CD4-positive, alpha-beta T cell treated with Interleukin-4 for 4 hours (primary cell): ENCODE measurements around the gene CACNA1C.
"Not testable (repeated sequence)": the region's sequence is repeated elsewhere in the genome, so short reads cannot be mapped to it uniquely, and the experiment has no call there.

Experiments
- DNase-seq: peaks from one replicate; pipeline ENCODE4 v3.0.0-alpha.2; 2020

Gene CACNA1C

DNA sequence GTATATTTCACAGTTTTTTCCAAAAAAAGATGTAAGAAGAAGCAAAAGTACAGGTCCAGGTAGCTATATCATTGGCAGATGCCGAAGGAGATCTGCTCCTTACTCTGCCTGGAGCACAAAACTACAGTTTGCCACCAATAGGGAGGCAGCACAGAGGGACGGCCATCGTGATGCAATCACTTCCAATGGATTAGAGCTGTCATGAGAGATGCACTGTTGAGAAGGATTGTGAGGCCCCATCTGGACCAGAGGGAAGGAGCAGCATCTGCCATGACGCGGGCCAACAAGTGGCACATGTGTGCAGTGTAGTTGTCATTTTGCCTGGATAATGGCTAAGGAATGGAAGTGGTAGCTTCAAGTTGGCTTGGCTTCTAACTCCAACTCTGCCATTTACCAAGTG, 423.2 kb downstream of the CACNA1C start:
- DNase-seq, result no peak

DNA sequence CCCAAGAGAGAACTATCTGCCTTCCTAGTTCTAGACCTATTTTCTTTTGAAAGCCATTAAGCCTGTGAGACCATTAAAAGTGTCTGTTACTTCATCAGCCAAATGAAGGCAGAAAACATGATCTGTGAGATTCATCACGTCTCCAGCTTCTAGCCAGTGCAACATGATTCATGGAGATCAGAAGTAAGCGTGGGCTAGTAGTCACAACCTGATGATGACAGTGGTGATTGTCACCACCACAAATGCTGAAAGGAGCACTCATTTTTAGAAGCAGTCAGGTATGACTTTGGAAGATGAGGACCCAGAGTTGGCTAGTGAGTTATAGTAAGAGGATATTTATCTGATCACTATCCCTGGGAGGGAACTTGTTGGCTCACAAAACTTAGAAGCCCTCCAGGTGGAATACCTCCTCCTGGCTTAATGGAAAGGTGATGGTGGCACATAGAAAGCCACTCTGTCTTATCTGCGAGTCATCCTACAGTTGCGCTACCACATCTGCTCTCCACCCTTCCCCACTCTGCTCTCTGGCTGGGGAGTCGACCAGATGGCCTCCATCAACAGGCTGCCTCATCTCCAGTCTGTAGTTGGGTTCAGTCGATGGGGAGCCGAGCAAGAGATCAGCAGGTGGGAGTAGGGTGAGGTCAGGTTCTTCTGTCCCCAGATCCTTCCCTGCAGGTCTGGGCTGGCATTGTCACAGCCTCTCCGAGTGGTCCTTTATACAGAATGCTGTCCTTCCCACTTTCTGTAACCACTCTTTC, 424.4 kb downstream of the CACNA1C start:
- DNase-seq, result no peak

DNA sequence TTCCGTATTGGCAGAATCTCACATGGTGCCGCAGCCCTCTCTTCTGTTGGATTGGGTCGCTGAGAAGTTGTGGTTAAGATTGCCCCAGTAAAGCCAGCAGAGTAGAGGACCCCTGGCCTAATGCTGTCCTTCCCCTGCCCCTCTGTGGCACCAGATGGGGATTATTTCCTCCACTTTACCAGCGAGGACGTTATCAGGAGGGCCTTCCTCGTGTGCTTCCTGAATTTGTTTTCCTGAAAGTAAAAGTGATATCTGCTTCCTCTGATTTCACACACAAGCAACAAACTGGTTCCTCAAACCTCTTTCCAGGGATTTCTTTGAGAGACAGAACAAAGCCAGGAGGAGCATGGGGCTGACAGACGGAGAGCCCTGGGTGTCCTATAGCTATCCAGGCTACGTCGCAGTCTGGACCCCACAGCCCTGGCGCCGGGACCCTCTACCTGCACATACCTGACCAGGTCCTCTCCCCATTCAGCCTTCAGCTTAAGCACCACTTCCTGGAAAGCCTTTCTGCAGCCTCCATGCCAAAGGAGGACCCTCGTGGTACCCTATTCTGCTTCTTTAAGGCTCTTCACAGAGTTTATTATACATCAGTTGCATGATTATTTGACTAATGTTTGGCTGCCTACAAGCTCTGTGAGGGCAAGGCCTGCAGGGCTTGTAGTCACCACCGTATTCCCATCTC, 427.2 kb downstream of the CACNA1C start:
- DNase-seq, result no peak

DNA sequence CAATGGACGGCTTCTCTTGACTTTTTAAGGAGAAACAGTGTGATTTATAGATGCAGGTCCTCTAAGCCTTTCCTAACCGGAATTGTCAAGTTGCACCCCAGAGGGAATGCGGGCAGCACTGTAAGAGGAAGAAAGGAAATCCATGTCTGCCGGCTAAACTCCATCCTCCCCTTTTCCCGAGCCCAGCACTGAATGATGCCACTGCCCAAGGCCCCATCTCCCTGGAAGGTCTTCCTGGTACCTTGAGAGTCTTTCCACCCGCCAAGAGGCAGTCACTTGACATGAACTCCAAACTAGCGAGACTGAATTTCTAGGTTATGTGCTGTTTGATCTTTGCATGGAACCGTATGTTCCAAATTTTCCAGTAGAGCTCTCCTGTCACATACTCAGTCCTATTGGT, 428.6 kb downstream of the CACNA1C start:
- no peak for DNase-seq

DNA sequence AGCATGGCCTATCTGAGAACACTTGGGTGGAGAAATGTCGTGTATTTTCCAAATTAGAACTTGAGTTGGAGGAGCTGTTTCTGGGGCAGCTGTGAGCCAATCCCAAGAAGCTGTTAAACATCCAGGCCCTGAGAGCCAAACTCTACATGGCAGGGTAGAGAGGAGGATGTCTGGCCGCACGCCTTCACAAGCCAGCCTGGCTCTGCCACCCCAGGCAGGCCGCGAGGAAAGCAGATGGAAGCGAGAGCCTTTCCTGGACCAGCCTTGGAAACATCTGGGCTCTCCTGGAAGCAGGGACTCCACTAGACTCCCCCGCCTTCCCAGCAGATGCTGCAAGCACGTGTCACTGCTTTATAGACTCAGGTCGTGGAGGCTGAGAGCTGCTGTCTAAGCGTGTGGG, 429.2 kb downstream of the CACNA1C start:
- DNase-seq, result no peak

- DNase-seq, result no peak
Measured at GRCh38 chr12:2482938-2483660, 430.3 kb downstream of the CACNA1C start.

GRCh38 chr12:2483713-2484112, 430.9 kb downstream of the CACNA1C start:
- DNase-seq, result no peak

- no peak for DNase-seq
Measured at GRCh38 chr12:2484141-2484776, 431.5 kb downstream of the CACNA1C start.

GRCh38 chr12:2485681-2486080, 432.9 kb downstream of the CACNA1C start:
- DNase-seq, result no peak

- DNase-seq, result no peak
Measured at GRCh38 chr12:2486796-2487195, 434.0 kb downstream of the CACNA1C start.

- no peak for DNase-seq
Measured at GRCh38 chr12:2487278-2487677, 434.5 kb downstream of the CACNA1C start.

DNA sequence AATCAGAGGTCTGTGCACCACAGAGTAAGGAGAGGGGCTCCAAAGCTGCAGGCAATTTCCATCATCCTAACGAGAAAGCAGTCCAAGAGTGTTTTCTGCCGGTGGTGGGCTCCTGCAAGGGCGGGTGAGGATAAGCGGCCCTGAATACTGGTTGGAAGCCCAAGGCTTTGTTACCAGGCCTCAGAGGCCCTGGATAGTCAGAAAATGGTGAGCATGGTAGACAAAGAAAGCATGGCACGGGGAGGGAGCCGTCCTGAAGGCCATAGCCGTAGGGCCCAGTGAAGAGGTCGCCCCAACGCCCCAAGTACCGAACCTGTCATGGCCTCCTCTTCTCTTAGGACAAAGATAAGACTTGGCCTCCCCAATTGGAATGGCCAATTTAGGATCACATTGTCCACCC, 435.3 kb downstream of the CACNA1C start:
- DNase-seq, result no peak

DNA sequence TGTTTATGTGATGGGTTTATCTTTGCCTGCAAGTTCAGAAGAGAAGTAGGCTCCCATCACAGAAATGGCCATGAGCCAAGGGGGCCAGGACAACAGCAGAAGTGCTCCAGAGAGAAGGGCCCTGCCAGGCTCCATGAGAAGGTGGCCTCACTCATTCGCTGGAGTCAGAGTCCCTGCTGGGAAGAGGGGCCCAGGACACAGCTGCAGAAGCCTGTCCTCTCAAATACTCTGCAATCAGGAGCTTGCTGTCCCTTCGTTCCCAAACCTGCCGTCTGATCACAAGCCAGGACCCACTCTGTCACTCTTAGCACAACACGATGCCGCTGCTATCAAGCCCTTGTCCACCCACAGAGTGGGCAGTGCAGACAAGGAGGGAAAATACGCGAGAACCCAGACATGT, 435.8 kb downstream of the CACNA1C start:
- no peak for DNase-seq

DNA sequence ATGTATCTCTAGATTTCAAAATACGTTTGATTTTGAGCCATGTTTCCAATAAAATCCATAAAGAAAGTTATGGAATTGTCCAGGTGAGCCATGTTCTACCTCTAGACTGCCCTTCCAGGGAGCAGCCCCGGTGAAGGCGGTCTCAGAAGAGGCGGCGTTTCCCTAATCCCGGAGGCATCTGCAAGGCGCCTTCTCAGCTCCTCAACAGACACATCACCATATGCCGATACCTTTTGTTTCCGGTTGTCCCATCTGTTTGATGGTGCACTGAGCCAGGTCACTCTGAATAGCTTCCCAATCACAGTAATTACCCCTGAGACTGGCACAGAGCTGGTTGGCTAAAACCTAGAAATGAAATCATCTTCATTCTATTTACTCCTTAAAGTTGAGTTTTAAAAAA, 436.5 kb downstream of the CACNA1C start:
- DNase-seq, result no peak

- no peak for DNase-seq
Measured at GRCh38 chr12:2490831-2491230, 438.0 kb downstream of the CACNA1C start.

GRCh38 chr12:2491349-2491748, 438.6 kb downstream of the CACNA1C start:
- DNase-seq, result not testable (repeated sequence)

- no peak for DNase-seq
Measured at GRCh38 chr12:2492236-2492635, 439.4 kb downstream of the CACNA1C start.

DNA sequence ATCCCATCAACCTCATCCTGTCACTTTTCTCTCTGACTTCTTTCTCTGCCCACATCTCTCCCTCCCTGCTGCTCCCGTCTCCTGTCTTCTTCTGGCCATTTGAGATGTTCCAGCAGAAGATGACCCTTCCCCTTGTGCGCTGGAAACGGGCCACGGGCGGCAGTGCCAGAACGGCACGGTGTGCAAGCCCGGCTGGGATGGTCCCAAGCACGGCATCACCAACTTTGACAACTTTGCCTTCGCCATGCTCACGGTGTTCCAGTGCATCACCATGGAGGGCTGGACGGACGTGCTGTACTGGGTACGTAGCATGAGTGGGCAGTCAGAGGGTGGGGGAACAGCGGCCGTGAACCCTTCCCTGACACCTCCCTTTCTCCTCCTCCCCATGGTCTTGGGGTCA, 440.3 kb downstream of the CACNA1C start:
- no peak for DNase-seq

DNA sequence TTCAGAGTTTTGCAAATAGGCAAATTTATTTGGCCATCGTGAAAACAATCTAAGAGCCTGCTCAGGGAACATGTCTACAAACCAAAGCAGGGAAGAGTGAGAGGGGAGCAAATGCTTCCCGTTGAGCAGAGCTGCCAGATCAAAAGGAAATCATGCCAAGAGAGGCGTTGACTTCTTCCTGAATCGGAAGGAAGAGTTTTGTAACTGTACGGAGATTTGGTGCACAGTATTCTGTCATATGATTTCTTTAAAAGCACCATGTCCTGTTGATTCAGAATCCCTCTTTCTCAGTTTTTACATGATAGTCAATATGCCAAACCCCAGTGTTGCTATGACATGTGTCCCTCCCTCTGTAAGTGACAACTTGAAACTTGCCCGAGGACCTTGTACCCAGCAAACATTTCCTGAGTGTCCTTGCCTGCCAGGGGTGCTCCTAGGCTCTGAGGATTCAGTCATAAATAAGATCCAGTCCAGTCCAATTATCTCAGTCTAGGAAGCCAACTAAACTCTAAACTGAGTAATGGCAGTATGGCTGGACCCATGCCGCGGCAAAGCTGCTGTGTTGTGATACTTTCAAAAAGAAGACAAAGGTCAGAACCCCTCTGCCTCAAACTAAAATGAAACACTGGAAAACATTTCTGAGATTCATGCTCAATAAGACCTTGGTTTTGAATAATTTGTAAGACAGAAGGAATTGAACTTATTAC, 441.9 kb downstream of the CACNA1C start:
- no peak for DNase-seq

GRCh38 chr12:2495417-2496112, 442.8 kb downstream of the CACNA1C start:
- no peak for DNase-seq

GRCh38 chr12:2498964-2499500, 446.2 kb downstream of the CACNA1C start:
- no peak for DNase-seq
